Ishikawa (cell line): ENCODE data around the gene SEMA3E.

Source experiments
- CEBPB ChIP-seq: IDR thresholded peaks from 2 replicates; pipeline ENCODE4 v1.6.1; 2012
- CREB1 ChIP-seq: IDR thresholded peaks from 2 replicates; pipeline ENCODE4 v1.6.1; 2012; ENCODE audit warnings: low read depth
- EGR1 ChIP-seq: IDR thresholded peaks from 2 replicates; pipeline ENCODE4 v1.6.1; 2012
- EP300 ChIP-seq: IDR thresholded peaks from 2 replicates; pipeline ENCODE4 v1.6.1; 2012; ENCODE audit warnings: borderline replicate concordance
- FOXM1 ChIP-seq: IDR thresholded peaks from 2 replicates; pipeline ENCODE4 v1.6.1; 2012; ENCODE audit warnings: low read depth, borderline replicate concordance
- MAX ChIP-seq: IDR thresholded peaks from 2 replicates; pipeline ENCODE4 v1.6.1; 2012
- NFIC ChIP-seq: IDR thresholded peaks from 2 replicates; pipeline ENCODE4 v1.6.1; 2012
- RAD21 ChIP-seq: IDR thresholded peaks from 2 replicates; pipeline ENCODE4 v1.6.1; 2012; ENCODE audit warnings: low read depth
- REST ChIP-seq: IDR thresholded peaks from 2 replicates; pipeline ENCODE4 v1.6.1; 2012; ENCODE audit warnings: low read depth, mild to moderate bottlenecking
- TAF1 ChIP-seq: IDR thresholded peaks from 2 replicates; pipeline ENCODE4 v1.6.1; 2012; ENCODE audit warnings: low read depth, mild to moderate bottlenecking
- TCF12 ChIP-seq: IDR thresholded peaks from 2 replicates; pipeline ENCODE4 v1.6.1; 2012; ENCODE audit warnings: low read depth
- TEAD4 ChIP-seq: IDR thresholded peaks from 2 replicates; pipeline ENCODE4 v1.6.1; 2012
- USF1 ChIP-seq: IDR thresholded peaks from 2 replicates; pipeline ENCODE4 v1.6.1; 2012
- YY1 ChIP-seq: IDR thresholded peaks from 2 replicates; pipeline ENCODE4 v1.6.1; 2012; ENCODE audit warnings: low read depth
- ZBTB7A ChIP-seq: IDR thresholded peaks from 2 replicates; pipeline ENCODE4 v1.6.1; 2012; ENCODE audit warnings: low read depth

The SEMA3E gene

GRCh38 chr7:83321011-83321410 is 327.9 kb downstream of the SEMA3E start:
- no peak for TF ChIP-seq TEAD4
- TF ChIP-seq TCF12: no peak
- no peak for TF ChIP-seq RAD21
- TF ChIP-seq MAX: no peak
- TF ChIP-seq CEBPB: no peak
- TF ChIP-seq EP300: no peak
- TF ChIP-seq REST: no peak
- no peak for TF ChIP-seq EGR1

- TF ChIP-seq ZBTB7A: no peak
- TF ChIP-seq MAX: no peak
- no peak for TF ChIP-seq USF1
- no peak for TF ChIP-seq RAD21
- no peak for TF ChIP-seq CEBPB
- TF ChIP-seq NFIC: no peak
- TF ChIP-seq YY1: no peak
- no peak for TF ChIP-seq TEAD4
- TF ChIP-seq CREB1: no peak
- no peak for TF ChIP-seq FOXM1
- no peak for TF ChIP-seq TAF1
- TF ChIP-seq EGR1: no peak
- no peak for TF ChIP-seq REST
- TF ChIP-seq TCF12: no peak
- no peak for TF ChIP-seq EP300
These were observed 335.0 kb downstream of the SEMA3E start for GRCh38 chr7:83313931-83314330.
